ENCODE results near the gene SERPINB4. TPM values are rescaled to one million over a fixed set of nuclear protein-coding genes. Genes with fewer than 3 reads are reported as not detected.
A peak's percentile ranks its signal among the peaks of the same experiment; 100 is the strongest.
"Not testable (repeated sequence)": the region's sequence is repeated elsewhere in the genome, so short reads cannot be mapped to it uniquely, and the experiment has no call there.

Gene SERPINB4
- not detected in 2 replicates for total RNA-seq (2022)
- Bru-seq, nascent RNA, result not detected
- percentile 16 among the genes with signal in this experiment for BruChase-seq, experiment 1, labeled RNA remaining after a 6-hour chase
- BruChase-seq, experiment 2, labeled RNA remaining after a 2-hour chase, result percentile 14 among the genes with signal in this experiment
- long read RNA-seq, result 0 reads

DNA sequence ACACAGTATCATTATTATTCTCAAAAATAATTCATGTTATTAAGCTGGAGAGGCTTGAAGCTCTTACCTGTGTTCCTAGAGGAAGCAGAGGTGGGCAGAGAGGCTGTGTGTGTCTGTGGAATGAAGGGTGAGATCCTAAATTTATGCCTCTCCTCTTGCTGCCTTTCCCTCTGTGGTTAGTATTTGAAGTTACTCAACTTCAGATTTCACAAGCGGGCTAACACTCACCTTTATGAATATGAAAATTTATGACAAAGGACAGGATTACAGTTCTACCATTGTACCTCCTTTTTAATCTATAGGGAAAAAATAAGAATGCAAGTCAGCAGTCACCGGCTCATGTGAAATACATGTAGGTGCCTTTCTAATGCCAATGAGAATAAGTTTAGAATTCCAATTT is at the start of gene SERPINB4:
SERPINB4 (minus strand) TSS at position 115 of the 400 bp plus-strand sequence. CDS start 679 bp downstream, outside the sequence.
- intact Hi-C loops (cut with micrococcal nuclease); H3K9me3 Mint-ChIP-seq (ENCODE audit: unreplicated experiment); H3K4me3 Mint-ChIP-seq (ENCODE audit: unreplicated experiment); POLR2A ChIA-PET; BruUV-seq (replicated peaks); H3K27ac Mint-ChIP-seq (ENCODE audit: low read depth, unreplicated experiment); H3K27me3 Mint-ChIP-seq (ENCODE audit: insufficient read depth, unreplicated experiment); H3K36me3 Mint-ChIP-seq (ENCODE audit: insufficient read depth, unreplicated experiment): not testable (repeated sequence)
- H3K4me1 Mint-ChIP-seq (ENCODE audit: insufficient read depth, unreplicated experiment), result peaks cover 19% of the 10 kb centered on the region
- CTCF ChIA-PET, result interaction anchor here (0.6 kb wide), 1 partner anchor 150 kb away, joined by 8 read pairs; no protein-coding TSS in a partner anchor
- DNase-seq (ENCODE audit: unreplicated experiment), result peak; percentile 48

DNA sequence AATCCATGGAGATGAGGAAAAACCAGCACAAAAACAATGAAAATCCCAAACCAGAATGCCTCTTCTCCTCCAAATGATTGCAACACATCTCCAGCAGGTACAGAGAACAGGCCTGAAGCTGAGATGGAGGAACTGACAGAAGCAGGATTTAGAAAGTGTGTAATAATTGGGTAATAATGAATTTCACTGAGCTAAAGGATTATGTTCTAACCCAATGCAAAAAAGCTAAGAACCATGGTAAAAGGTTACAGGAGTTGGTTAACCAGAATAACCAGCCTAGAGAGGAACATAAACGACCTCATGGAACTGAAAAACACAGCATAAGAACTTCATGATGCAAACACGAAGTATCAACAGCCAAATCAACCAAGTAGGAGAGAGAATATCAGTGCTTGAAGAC is 45.0 kb upstream of the SERPINB4 start:
- Mint-ChIP-seq H3K4me3 (ENCODE audit: unreplicated experiment) (no peak overlapping the region), H3K27me3 (ENCODE audit: insufficient read depth, unreplicated experiment) (no peaks in the 10 kb centered on the region), H3K9me3 (ENCODE audit: unreplicated experiment) (peaks cover 30% of the 10 kb centered on the region), H3K4me1 (ENCODE audit: insufficient read depth, unreplicated experiment) (peaks cover 17% of the 10 kb centered on the region), H3K36me3 (ENCODE audit: insufficient read depth, unreplicated experiment) (no peaks in the 10 kb centered on the region), H3K27ac (ENCODE audit: low read depth, unreplicated experiment) (no peak overlapping the region)
- DNase-seq (ENCODE audit: unreplicated experiment), result no peak
- no TSS peak for BruUV-seq (replicated peaks)
- TF ChIP-seq, protein P1, sequence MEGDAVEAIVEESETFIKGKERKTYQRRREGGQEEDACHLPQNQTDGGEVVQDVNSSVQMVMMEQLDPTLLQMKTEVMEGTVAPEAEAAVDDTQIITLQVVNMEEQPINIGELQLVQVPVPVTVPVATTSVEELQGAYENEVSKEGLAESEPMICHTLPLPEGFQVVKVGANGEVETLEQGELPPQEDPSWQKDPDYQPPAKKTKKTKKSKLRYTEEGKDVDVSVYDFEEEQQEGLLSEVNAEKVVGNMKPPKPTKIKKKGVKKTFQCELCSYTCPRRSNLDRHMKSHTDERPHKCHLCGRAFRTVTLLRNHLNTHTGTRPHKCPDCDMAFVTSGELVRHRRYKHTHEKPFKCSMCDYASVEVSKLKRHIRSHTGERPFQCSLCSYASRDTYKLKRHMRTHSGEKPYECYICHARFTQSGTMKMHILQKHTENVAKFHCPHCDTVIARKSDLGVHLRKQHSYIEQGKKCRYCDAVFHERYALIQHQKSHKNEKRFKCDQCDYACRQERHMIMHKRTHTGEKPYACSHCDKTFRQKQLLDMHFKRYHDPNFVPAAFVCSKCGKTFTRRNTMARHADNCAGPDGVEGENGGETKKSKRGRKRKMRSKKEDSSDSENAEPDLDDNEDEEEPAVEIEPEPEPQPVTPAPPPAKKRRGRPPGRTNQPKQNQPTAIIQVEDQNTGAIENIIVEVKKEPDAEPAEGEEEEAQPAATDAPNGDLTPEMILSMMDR (IDR thresholded peaks at IDR 0.05; ENCODE audit: unreplicated experiment), result no peak
- intact Hi-C loops (cut with micrococcal nuclease), result no loop called here
- POLR2A ChIA-PET, result no interaction called here
- CTCF ChIA-PET, result no interaction called here

DNA sequence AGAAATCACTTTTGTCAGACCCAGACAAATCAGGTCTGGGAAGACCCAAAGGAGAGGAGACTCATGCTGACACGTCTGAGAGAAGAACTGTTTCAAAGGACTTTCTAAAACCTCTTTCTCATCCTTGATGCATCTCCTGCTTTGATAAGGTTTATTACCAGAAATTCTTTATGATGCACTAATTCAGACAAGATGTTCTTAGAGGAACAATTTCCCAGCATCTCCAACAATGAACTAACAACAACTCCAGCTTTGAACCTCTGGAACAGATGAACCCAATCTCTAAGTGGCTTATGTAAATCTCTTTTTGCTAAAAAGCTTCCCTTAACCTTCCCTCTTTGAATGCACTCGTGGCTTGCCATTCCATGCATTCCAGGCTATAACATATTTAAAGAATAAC is 42.8 kb upstream of the SERPINB4 start:
- DNase-seq (ENCODE audit: unreplicated experiment), result no peak
- no TSS peak for BruUV-seq (replicated peaks)
- TF ChIP-seq, protein P1 (IDR thresholded peaks at IDR 0.05; ENCODE audit: unreplicated experiment), result no peak
- Mint-ChIP-seq H3K9me3 (ENCODE audit: unreplicated experiment) (peaks cover 38% of the 10 kb centered on the region), H3K36me3 (ENCODE audit: insufficient read depth, unreplicated experiment) (no peaks in the 10 kb centered on the region), H3K27ac (ENCODE audit: low read depth, unreplicated experiment) (no peak overlapping the region), H3K4me3 (ENCODE audit: unreplicated experiment) (no peak overlapping the region), H3K4me1 (ENCODE audit: insufficient read depth, unreplicated experiment) (peaks cover 36% of the 10 kb centered on the region), H3K27me3 (ENCODE audit: insufficient read depth, unreplicated experiment) (no peaks in the 10 kb centered on the region)
- intact Hi-C loops (cut with micrococcal nuclease), result no loop called here
- ChIA-PET POLR2A (interaction anchor here (0.6 kb wide), 1 partner anchor 12 kb away, joined by 3 read pairs; no protein-coding TSS in a partner anchor), CTCF (interaction anchor here (1.3 kb wide), 1 partner anchor 55 kb away, joined by 5 read pairs; no protein-coding TSS in a partner anchor)

DNA sequence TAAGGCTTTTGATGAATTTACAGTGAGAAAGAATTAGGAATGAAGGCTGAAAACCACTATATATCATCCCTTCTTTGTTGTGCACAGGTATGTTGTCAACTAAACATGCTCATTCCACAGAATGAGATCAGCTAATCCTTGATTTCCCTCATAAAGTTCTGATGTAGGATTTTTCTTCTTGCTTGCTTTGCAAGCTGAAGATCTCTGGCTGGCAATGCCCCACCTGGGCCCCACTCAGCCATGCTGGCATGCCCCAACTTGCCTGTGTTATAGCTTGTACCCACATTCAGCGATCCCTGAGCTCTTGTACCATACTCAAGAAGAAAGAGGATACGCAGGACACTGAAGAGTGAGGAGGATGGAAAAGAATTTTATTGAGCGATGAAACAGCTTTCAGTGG is 40.7 kb upstream of the SERPINB4 start:
- no peak for DNase-seq (ENCODE audit: unreplicated experiment)
- TF ChIP-seq, protein P1 (IDR thresholded peaks at IDR 0.05; ENCODE audit: unreplicated experiment), result no peak
- Mint-ChIP-seq H3K9me3 (ENCODE audit: unreplicated experiment) (peaks cover 30% of the 10 kb centered on the region), H3K27ac (ENCODE audit: low read depth, unreplicated experiment) (peak overlapping the region; percentile 100), H3K36me3 (ENCODE audit: insufficient read depth, unreplicated experiment) (no peaks in the 10 kb centered on the region), H3K4me1 (ENCODE audit: insufficient read depth, unreplicated experiment) (peaks cover 36% of the 10 kb centered on the region), H3K4me3 (ENCODE audit: unreplicated experiment) (no peak overlapping the region), H3K27me3 (ENCODE audit: insufficient read depth, unreplicated experiment) (no peaks in the 10 kb centered on the region)
- ChIA-PET CTCF (interaction anchor here (0.5 to 2.8 kb wide), 7 partner anchors 9 to 725 kb away, joined by 3 to 16 read pairs (median 3); no protein-coding TSS in a partner anchor), POLR2A (interaction anchor here (0.6 to 2.1 kb wide), 5 partner anchors 10 to 98 kb away, joined by 3 to 18 read pairs (median 4); partner anchors contain the start of gene SERPINB13)
- intact Hi-C loops (cut with micrococcal nuclease), result no loop called here
- BruUV-seq (replicated peaks), result no TSS peak
